Retinal pigment epithelial cell (primary cell): ENCODE results near the gene RAB35.

Experiments
- DNase-seq: peaks from one replicate; pipeline ENCODE4 v3.0.0-alpha.2; 2010; ENCODE audit warnings: low read depth
- H3K4me3 ChIP-seq: 2 replicates; pipeline ENCODE4 v1.5.1; 2011; ENCODE audit warnings: mild to moderate bottlenecking, low read length, control low read depth, moderate library complexity
- CTCF ChIP-seq: conservative IDR thresholded peaks from 2 replicates; pipeline ENCODE4 v1.5.1; 2011; ENCODE audit warnings: low read depth, low read length, control low read depth, inconsistent platforms

RAB35 gene

GRCh38 chr12:120156315-120157259, 40.0 kb upstream of the RAB35 start:
- H3K4me3 ChIP-seq, result no peak overlapping the region
- no peak for DNase-seq
- no peak for TF ChIP-seq CTCF

GRCh38 chr12:120155072-120155471, 38.5 kb upstream of the RAB35 start:
- DNase-seq, result no peak
- no peak for TF ChIP-seq CTCF
- H3K4me3 ChIP-seq, result no peak overlapping the region

DNA sequence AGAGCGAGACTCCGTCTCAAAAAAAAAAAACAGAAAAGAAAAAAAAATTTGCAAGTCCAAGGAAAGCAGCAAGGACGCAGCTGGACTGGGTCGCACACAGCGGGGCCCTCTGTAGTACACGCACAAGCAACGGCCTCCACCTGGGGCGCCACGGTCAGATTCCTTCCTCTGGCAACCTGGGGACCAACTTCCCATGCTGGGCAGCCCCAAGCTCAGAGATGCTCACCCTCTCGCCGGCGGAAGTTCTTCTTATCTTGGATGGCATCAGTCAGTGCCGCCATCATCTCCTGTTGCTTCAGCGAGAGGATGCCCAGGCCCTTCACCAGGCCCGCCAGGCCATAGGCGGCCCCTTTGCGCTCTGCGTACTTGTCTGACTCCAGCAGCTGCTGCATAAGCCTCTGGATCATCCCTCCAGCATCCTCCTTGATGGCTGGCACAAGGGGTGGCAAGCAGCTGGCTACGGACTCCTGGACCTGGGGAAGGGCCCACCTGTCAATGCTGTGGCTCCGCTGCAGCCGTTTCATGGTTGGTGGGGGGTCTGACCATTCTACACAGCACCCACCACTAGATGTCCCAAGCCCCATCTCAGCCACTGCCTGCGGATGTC, 34.5 kb upstream of the RAB35 start:
- H3K4me3 ChIP-seq, result no peak overlapping the region
- no peak for DNase-seq
- no peak for TF ChIP-seq CTCF

GRCh38 chr12:120148011-120148410, 31.5 kb upstream of the RAB35 start:
- H3K4me3 ChIP-seq, result no peak overlapping the region
- no peak for DNase-seq
- no peak for TF ChIP-seq CTCF

GRCh38 chr12:120145164-120145563, 28.6 kb upstream of the RAB35 start:
- no peak for DNase-seq
- no peak overlapping the region for H3K4me3 ChIP-seq
- TF ChIP-seq CTCF, result no peak

- TF ChIP-seq CTCF, result no peak
- no peak for DNase-seq
- no peak overlapping the region for H3K4me3 ChIP-seq
Observed at GRCh38 chr12:120144215-120144614, 27.7 kb upstream of the RAB35 start.
